ENCODE results near the gene STEAP2.

- no peak for TF ChIP-seq CTCF (IDR thresholded peaks at IDR 0.05)
- no peak for TF ChIP-seq EP300 (IDR thresholded peaks at IDR 0.05)
- TF ChIP-seq POLR2A (IDR thresholded peaks at IDR 0.05), result no peak
Measured at GRCh38 chr7:90169891-90170290, 41.6 kb upstream of the STEAP2 start.
